CD4-positive, alpha-beta T cell treated with Interleukin-21 for 1 hour (primary cell): ENCODE data around the gene EYA2.

ENCODE experiments used
- DNase-seq: peaks from one replicate; pipeline ENCODE4 v3.0.0-alpha.2; 2020

Gene EYA2

GRCh38 chr20:46933150-46933549 lies 38.5 kb downstream of the EYA2 start:
- DNase-seq: no peak

GRCh38 chr20:46934746-46935287 lies 40.2 kb downstream of the EYA2 start:
- DNase-seq: no peak

- DNase-seq: no peak
These were observed 40.9 kb downstream of the EYA2 start for GRCh38 chr20:46935394-46936017.

- no peak for DNase-seq
These were observed 41.9 kb downstream of the EYA2 start for GRCh38 chr20:46936415-46937156.

GRCh38 chr20:46937157-46937523 lies 42.5 kb downstream of the EYA2 start:
- DNase-seq: no peak

GRCh38 chr20:46937533-46938226 lies 43.0 kb downstream of the EYA2 start:
- DNase-seq: no peak

- DNase-seq: no peak
These were observed 43.8 kb downstream of the EYA2 start for GRCh38 chr20:46938434-46938833.

- DNase-seq: no peak
These were observed 44.7 kb downstream of the EYA2 start for GRCh38 chr20:46939031-46939965.

- DNase-seq: no peak
These were observed 46.0 kb downstream of the EYA2 start for GRCh38 chr20:46940616-46941015.

GRCh38 chr20:46941404-46941803 lies 46.8 kb downstream of the EYA2 start:
- no peak for DNase-seq

GRCh38 chr20:46943861-46944591 lies 49.4 kb downstream of the EYA2 start:
- DNase-seq: no peak

- no peak for DNase-seq
These were observed 50.8 kb downstream of the EYA2 start for GRCh38 chr20:46945465-46945864.

GRCh38 chr20:46946181-46946624 lies 51.6 kb downstream of the EYA2 start:
- no peak for DNase-seq

GRCh38 chr20:46946796-46947195 lies 52.2 kb downstream of the EYA2 start:
- no peak for DNase-seq

GRCh38 chr20:46948081-46948480 lies 53.4 kb downstream of the EYA2 start:
- no peak for DNase-seq

- DNase-seq: no peak
These were observed 56.8 kb downstream of the EYA2 start for GRCh38 chr20:46951405-46951804.

GRCh38 chr20:46951840-46952497 lies 57.3 kb downstream of the EYA2 start:
- DNase-seq: no peak

GRCh38 chr20:46953596-46953995 lies 59.0 kb downstream of the EYA2 start:
- DNase-seq: no peak

- DNase-seq: no peak
These were observed 59.9 kb downstream of the EYA2 start for GRCh38 chr20:46954490-46955038.

GRCh38 chr20:46955601-46956556 lies 61.2 kb downstream of the EYA2 start:
- no peak for DNase-seq
